CD14-positive monocyte (primary cell): ENCODE results near the gene CCL25. TPM values are rescaled to one million over a fixed set of nuclear protein-coding genes. Genes with fewer than 3 reads are reported as not detected.

Experiments
- DNase-seq, 3 donors: peaks; one replicate each; pipeline ENCODE4 v3.0.0-alpha.2; 2011 to 2022
- H2AFZ ChIP-seq: 2 replicates; pipeline ENCODE4 v1.6.0; 2012; ENCODE audit warnings: mild to moderate bottlenecking, low read depth, low read length, inconsistent platforms; ENCODE audit not compliant: insufficient read depth, poor library complexity, severe bottlenecking
- H3K27ac ChIP-seq, 2 donors: 1 replicate in 1 of 2; 2 replicates in 1 of 2; pipeline ENCODE4 v1.5.1; 2012 to 2013; ENCODE audit warnings: low read length in 2 of 2, control low read depth in 1 of 2, inconsistent platforms in 1 of 2, low read depth in 1 of 2, mild to moderate bottlenecking in 1 of 2
- H3K27me3 ChIP-seq, 2 donors: one replicate each; pipeline versions ENCODE4 v1.6.0 to v1.6.1; 2011 to 2013; ENCODE audit warnings: low read length in 2 of 2; ENCODE audit not compliant: control insufficient read depth in 2 of 2, insufficient read depth in 2 of 2
- H3K36me3 ChIP-seq, 2 donors: replicated peaks in 1 of 2; 1 replicate in 1 of 2; 2 replicates in 1 of 2; pipeline versions ENCODE4 v1.5.1 to v1.6.1; 2012 to 2013; ENCODE audit warnings: low read length in 2 of 2, control low read depth in 1 of 2, inconsistent platforms in 1 of 2, mild to moderate bottlenecking in 1 of 2; ENCODE audit not compliant: insufficient read depth in 2 of 2, control insufficient read depth in 1 of 2
- H3K4me1 ChIP-seq, 2 donors: 1 replicate in 1 of 2; 2 replicates in 1 of 2; pipeline versions ENCODE4 v1.5.1 to v1.6.1; 2012 to 2013; ENCODE audit warnings: low read length in 2 of 2, control low read depth in 1 of 2, inconsistent platforms in 1 of 2, mild to moderate bottlenecking in 1 of 2, moderate library complexity in 1 of 2; ENCODE audit not compliant: insufficient read depth in 2 of 2, control insufficient read depth in 1 of 2
- H3K4me2 ChIP-seq: replicated peaks from 2 replicates; pipeline ENCODE3; 2012; ENCODE audit warnings: low read length, moderate library complexity, mild to moderate bottlenecking; ENCODE audit not compliant: poor library complexity, severe bottlenecking; ENCODE audit errors: extremely low read depth
- H3K4me3 ChIP-seq, 3 experiments: fragments of 200-600 bp in 1 of 3; sonication (generic) in 1 of 3; replicated peaks in 1 of 3; 1 replicate in 2 of 3; 2 replicates in 1 of 3; pipeline ENCODE4 v1.5.1; 2011 to 2013; ENCODE audit warnings: low read length in 3 of 3, mild to moderate bottlenecking in 3 of 3, control low read depth in 2 of 3, low read depth in 2 of 3, inconsistent platforms in 1 of 3, moderate library complexity in 1 of 3
- H3K79me2 ChIP-seq: 2 replicates; pipeline ENCODE4 v1.6.0; 2012; ENCODE audit warnings: mild to moderate bottlenecking, control low read depth, inconsistent platforms, low read length, moderate library complexity; ENCODE audit not compliant: insufficient read depth
- H3K9ac ChIP-seq: 2 replicates; pipeline ENCODE4 v1.6.0; 2017; ENCODE audit warnings: low read length, mild to moderate bottlenecking; ENCODE audit not compliant: insufficient read depth, poor library complexity, severe bottlenecking
- H3K9me3 ChIP-seq, 2 donors: replicated peaks in 1 of 2; 1 replicate in 1 of 2; 2 replicates in 1 of 2; pipeline versions ENCODE4 v1.5.1 to v1.6.1; 2012 to 2013; ENCODE audit warnings: low read length in 2 of 2, control low read depth in 1 of 2; ENCODE audit not compliant: control insufficient read depth in 1 of 2, insufficient read depth in 1 of 2
- H4K20me1 ChIP-seq: 2 replicates; pipeline ENCODE4 v1.6.0; 2012; ENCODE audit warnings: mild to moderate bottlenecking, low read length, control low read depth, moderate library complexity; ENCODE audit not compliant: insufficient read depth
- H3K27ac Mint-ChIP-seq, 7 donors: one replicate each; pipeline ENCODE4 v1.8.0; 2020; ENCODE audit warnings: mild to moderate bottlenecking in 7 of 7, mixed read lengths in 7 of 7, moderate library complexity in 6 of 7, inconsistent platforms in 2 of 7
- H3K27me3 Mint-ChIP-seq, 3 donors: one replicate each; pipeline ENCODE4 v1.8.0; 2021 to 2022; ENCODE audit warnings: low read depth in 3 of 3, mild to moderate bottlenecking in 3 of 3, mixed read lengths in 3 of 3, moderate library complexity in 3 of 3, inconsistent platforms in 1 of 3
- H3K36me3 Mint-ChIP-seq, 2 donors: one replicate each; pipeline ENCODE4 v1.8.0; 2020; ENCODE audit warnings: mixed read lengths in 2 of 2, inconsistent platforms in 1 of 2, mild to moderate bottlenecking in 1 of 2
- H3K4me1 Mint-ChIP-seq: one replicate; pipeline ENCODE4 v1.8.0; 2020; ENCODE audit warnings: mild to moderate bottlenecking, mixed read lengths
- H3K4me3 Mint-ChIP-seq, 2 donors: one replicate each; pipeline ENCODE4 v1.8.0; 2020; ENCODE audit warnings: mild to moderate bottlenecking in 2 of 2, mixed read lengths in 2 of 2, moderate library complexity in 1 of 2
- H3K9me3 Mint-ChIP-seq, 7 donors: one replicate each; pipeline ENCODE4 v1.8.0; 2020 to 2022; ENCODE audit warnings: mixed read lengths in 7 of 7, mild to moderate bottlenecking in 6 of 7, moderate library complexity in 6 of 7, inconsistent platforms in 2 of 7
- WGBS: methylation state at CpG from one replicate; pipeline ENCODE4 v1.1.5; 2013; ENCODE audit warnings: missing lambda C conversion rate; ENCODE audit not compliant: insufficient coverage; 5-methylcytosine and 5-hydroxymethylcytosine counted together
- intact Hi-C, 2 donors: fragments of 100-400 bp; cut with micrococcal nuclease; formaldehyde crosslinking; loops; one replicate each; pipeline versions ENCODE4 v1.15.0 to v1.15.1; 2023
- polyA plus RNA-seq, 3 donors: library from polyadenylated mRNA; depleted of rRNA in 1 of 3; unstranded in 2 of 3; stranded (reverse) in 1 of 3; fragments of 300-500 nt in 2 of 3; fragments of >200 nt in 1 of 3; fragmentation: Illumina TruSeq in 2 of 3; gene quantifications; 1 replicate in 2 of 3; 2 replicates in 1 of 3; pipeline ENCODE4 v1.2.3, GENCODE V29; 2012 to 2021
- TF ChIP-seq, protein P1 (sequence below): fragments of 200-600 bp; IDR thresholded peaks from one replicate; pipeline ENCODE4 v1.8.0; 2022; ENCODE audit warnings: antibody characterized with exemption, mild to moderate bottlenecking

Gene CCL25
- polyA plus RNA-seq, 3 donors: not detected

DNA sequence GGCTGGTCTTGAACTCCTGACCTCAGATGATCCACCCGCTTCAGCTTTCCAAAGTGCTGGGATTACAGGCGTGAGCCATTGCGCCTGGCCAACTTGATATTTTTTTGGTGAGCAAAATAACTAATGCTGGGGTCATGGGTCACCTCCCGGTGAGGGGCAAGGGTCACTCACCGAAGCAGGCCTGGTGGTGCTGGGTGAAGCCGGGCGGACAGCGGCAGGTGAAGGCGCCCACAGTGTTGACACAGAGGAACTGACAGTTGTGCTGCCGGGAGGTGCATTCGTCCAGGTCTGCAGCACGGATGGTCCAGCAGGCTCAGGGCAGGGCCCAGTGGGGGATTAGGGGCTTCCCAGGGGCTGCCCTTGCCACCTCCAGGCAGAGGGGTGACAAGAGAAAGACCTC, 28.3 kb downstream of the CCL25 start:
- H3K9ac ChIP-seq: no peak overlapping the region
- Mint-ChIP-seq H3K4me1 (peaks cover 9% of the 10 kb centered on the region), H3K9me3 (peaks cover 0 to 10% (median 4%) of the 10 kb centered on the region in 7 donors), H3K4me3 (no peak overlapping the region), H3K36me3 (no peaks in the 10 kb centered on the region), H3K27me3 (peaks cover 9 to 13% (median 10%) of the 10 kb centered on the region in 3 donors), H3K27ac (peak overlapping the region in 1 of 7 donors; percentile 67)
- H3K4me2 ChIP-seq: no peak overlapping the region
- H3K4me3 ChIP-seq: no peak overlapping the region
- WGBS: 97% methylated on average over 12 of the region's 12 CpGs
- peaks cover 0 to 2% of the 10 kb centered on the region in 2 donors for H3K9me3 ChIP-seq
- no peaks in the 10 kb centered on the region for H3K27me3 ChIP-seq
- no peaks in the 10 kb centered on the region for H3K4me1 ChIP-seq
- H3K36me3 ChIP-seq: no peaks in the 10 kb centered on the region
- TF ChIP-seq, protein P1, sequence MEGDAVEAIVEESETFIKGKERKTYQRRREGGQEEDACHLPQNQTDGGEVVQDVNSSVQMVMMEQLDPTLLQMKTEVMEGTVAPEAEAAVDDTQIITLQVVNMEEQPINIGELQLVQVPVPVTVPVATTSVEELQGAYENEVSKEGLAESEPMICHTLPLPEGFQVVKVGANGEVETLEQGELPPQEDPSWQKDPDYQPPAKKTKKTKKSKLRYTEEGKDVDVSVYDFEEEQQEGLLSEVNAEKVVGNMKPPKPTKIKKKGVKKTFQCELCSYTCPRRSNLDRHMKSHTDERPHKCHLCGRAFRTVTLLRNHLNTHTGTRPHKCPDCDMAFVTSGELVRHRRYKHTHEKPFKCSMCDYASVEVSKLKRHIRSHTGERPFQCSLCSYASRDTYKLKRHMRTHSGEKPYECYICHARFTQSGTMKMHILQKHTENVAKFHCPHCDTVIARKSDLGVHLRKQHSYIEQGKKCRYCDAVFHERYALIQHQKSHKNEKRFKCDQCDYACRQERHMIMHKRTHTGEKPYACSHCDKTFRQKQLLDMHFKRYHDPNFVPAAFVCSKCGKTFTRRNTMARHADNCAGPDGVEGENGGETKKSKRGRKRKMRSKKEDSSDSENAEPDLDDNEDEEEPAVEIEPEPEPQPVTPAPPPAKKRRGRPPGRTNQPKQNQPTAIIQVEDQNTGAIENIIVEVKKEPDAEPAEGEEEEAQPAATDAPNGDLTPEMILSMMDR: no peak
- intact Hi-C loops: no loop called here
- H2AFZ ChIP-seq: no peak overlapping the region
- H3K79me2 ChIP-seq: no peaks in the 10 kb centered on the region
- H4K20me1 ChIP-seq: no peaks in the 10 kb centered on the region
- DNase-seq: no peak
- H3K27ac ChIP-seq: no peak overlapping the region

DNA sequence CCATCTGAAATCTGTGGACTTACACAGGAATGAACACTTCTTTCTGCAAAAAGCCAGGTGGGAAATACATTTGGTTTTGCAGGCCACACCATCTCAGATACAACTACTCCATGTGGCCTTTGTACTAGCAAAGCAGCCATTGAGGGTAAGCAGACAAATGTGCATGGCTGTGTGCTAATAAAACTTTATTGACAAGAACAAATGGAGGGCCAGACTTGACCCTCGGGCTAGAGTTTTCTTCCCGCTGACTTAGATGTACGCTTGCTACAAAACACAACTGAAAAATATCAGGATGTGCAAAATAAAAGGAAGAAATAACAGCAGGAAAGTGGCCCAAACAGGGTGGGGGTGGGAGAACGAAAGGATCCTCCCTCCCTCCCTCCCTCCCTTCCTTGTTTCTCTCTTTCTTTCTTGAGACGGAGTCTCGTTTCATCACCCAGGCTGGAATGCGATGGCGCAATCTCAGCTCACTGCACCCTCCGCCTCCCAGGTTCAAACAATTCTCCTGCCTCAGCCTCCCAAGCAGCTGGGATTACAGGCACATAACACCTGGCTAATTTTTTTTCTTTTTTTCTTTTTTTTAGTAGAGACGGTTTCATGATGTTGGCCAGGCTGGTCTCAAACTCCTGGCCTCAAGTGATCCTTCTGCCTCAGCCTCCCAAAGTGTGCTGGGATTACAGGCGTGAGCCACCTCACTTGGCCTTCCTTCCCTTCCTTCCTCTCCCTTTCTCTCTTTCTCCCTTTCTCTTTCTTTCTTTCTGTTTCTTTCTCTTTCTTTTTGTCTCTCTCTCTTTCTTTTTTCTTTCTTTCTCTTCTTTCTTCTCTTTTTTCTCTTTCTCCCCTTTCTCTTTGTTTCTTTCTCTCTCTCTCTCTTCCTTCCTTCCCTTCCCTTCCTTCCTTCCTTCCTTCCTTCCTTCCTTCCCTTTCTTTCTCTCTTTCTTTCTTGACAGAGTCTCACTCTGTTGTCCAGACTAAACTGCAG, 29.3 kb downstream of the CCL25 start:
- Histone ChIP-seq H3K79me2 (no peaks in the 10 kb centered on the region), H3K4me2 (no peak overlapping the region), H3K9ac (no peak overlapping the region), H3K27ac (no peak overlapping the region), H3K4me1 (no peaks in the 10 kb centered on the region), H3K4me3 (no peak overlapping the region), H3K9me3 (peaks cover 0 to 2% of the 10 kb centered on the region in 2 donors), H3K36me3 (no peaks in the 10 kb centered on the region), H3K27me3 (no peaks in the 10 kb centered on the region), H2AFZ (no peak overlapping the region), H4K20me1 (no peaks in the 10 kb centered on the region)
- H3K27me3 Mint-ChIP-seq: peaks cover 9 to 12% (median 10%) of the 10 kb centered on the region in 3 donors
- DNase-seq: no peak
- H3K36me3 Mint-ChIP-seq: no peaks in the 10 kb centered on the region
- WGBS: 55% methylated on average over 3 of the region's 11 CpGs
- H3K27ac Mint-ChIP-seq: peak overlapping the region in 3 of 7 donors; percentile 15 to 57 (median 32)
- TF ChIP-seq, protein P1: no peak
- intact Hi-C loops: no loop called here
- peaks cover 0 to 10% (median 4%) of the 10 kb centered on the region in 7 donors for H3K9me3 Mint-ChIP-seq
- H3K4me1 Mint-ChIP-seq: peaks cover 9% of the 10 kb centered on the region
- no peak overlapping the region for H3K4me3 Mint-ChIP-seq
